HepG2 (cell line): ENCODE results near the gene NMNAT3. TPM values are rescaled to one million over a fixed set of nuclear protein-coding genes. Genes with fewer than 3 reads are reported as not detected.

ENCODE experiments used
- ATAC-seq: fragments of 200-7000 bp; cut with Tn5 transposase; 3 replicates; pipeline ENCODE4 v1.9.1; 2020; ENCODE audit warnings: mild to moderate bottlenecking, moderate library complexity
- BruUV-seq: library from RNA; stranded (reverse); fragments of 400-500 nt; replicated peaks from 2 replicates; lab custom pipeline; 2021; lab: Mats Ljungman, UMichigan
- CTCF ChIA-PET: fragments of 300-600 bp; formaldehyde crosslinking; extraction: SDS; loops from one replicate; lab custom pipeline; 2021; ENCODE audit warnings: low total read pairs, inconsistent platforms, low intra/inter-chr PET ratio; lab: Yijun Ruan, JAX
- POLR2A ChIA-PET: fragments of 350-600 bp; sonication (Branson Sonifier 250); formaldehyde crosslinking; loops from one replicate; lab custom pipeline; 2020; ENCODE audit warnings: antibody characterized with exemption, inconsistent platforms; lab: Yijun Ruan, JAX
- DNase-seq: peaks from one replicate; pipeline ENCODE4 v3.0.0-alpha.2; 2015; ENCODE audit warnings: low spot score
- FAIRE-seq: peaks from 3 replicates; lab custom pipeline; 2011; peaks lifted over from hg19 to GRCh38; lab: Jason Lieb, UNC
- H2AFZ ChIP-seq: one replicate; pipeline ENCODE4 v1.6.1; 2011; ENCODE audit warnings: low read length, inconsistent platforms
- H3K27ac ChIP-seq: fragments of 300-600 bp; 3 replicates; pipeline ENCODE4 v1.8.0; 2011; ENCODE audit warnings: mixed run types, mild to moderate bottlenecking, mixed read lengths, low read length, inconsistent platforms; ENCODE audit not compliant: insufficient read depth; ENCODE audit errors: extremely low read length
- H3K27me3 ChIP-seq, 2 experiments: fragments of 200-600 bp in 1 of 2; 2 replicates in 1 of 2; 3 replicates in 1 of 2; pipeline versions ENCODE4 v1.6.0 to v1.8.0; 2011; ENCODE audit warnings: low read length in 2 of 2, mild to moderate bottlenecking in 2 of 2, moderate library complexity in 2 of 2, inconsistent platforms in 1 of 2; ENCODE audit not compliant: insufficient read depth in 2 of 2, control insufficient read depth in 1 of 2
- H3K36me3 ChIP-seq, 2 experiments: fragments of 200-600 bp in 1 of 2; replicated peaks in 1 of 2; 2 replicates in 1 of 2; 3 replicates in 1 of 2; pipeline versions ENCODE4 v1.5.1 to v1.8.0; 2011; ENCODE audit warnings: low read length in 2 of 2, inconsistent platforms in 1 of 2; ENCODE audit not compliant: insufficient read depth in 2 of 2, control insufficient read depth in 1 of 2
- H3K4me1 ChIP-seq: 2 replicates; pipeline ENCODE4 v1.5.1; 2012; ENCODE audit warnings: low read length, inconsistent platforms; ENCODE audit not compliant: insufficient read depth
- H3K4me2 ChIP-seq: 2 replicates; pipeline ENCODE4 v1.6.0; 2011; ENCODE audit warnings: low read depth, low read length, inconsistent platforms
- H3K4me3 ChIP-seq, 3 experiments: fragments of 200-600 bp in 1 of 3; sonication (generic), shearing (Covaris generic) in 1 of 3; replicated peaks in 1 of 3; 2 replicates each; pipeline ENCODE4 v1.5.1; 2011 to 2016; ENCODE audit warnings: low read length in 3 of 3, inconsistent platforms in 2 of 3, low read depth in 2 of 3, mild to moderate bottlenecking in 2 of 3, control low read depth in 1 of 3, mixed read lengths in 1 of 3; ENCODE audit not compliant: insufficient read depth in 1 of 3
- H3K79me2 ChIP-seq: one replicate; pipeline ENCODE4 v1.6.1; 2011; ENCODE audit warnings: low read length, inconsistent platforms; ENCODE audit not compliant: insufficient read depth
- H3K9ac ChIP-seq: 2 replicates; pipeline ENCODE4 v1.6.0; 2011; ENCODE audit warnings: mild to moderate bottlenecking, low read depth, low read length, inconsistent platforms; ENCODE audit not compliant: insufficient read depth
- H3K9me3 ChIP-seq: 2 replicates; pipeline ENCODE4 v1.5.1; 2012; ENCODE audit warnings: mild to moderate bottlenecking, low read length
- H4K20me1 ChIP-seq: 2 replicates; pipeline ENCODE4 v1.6.0; 2011; ENCODE audit warnings: inconsistent platforms, mild to moderate bottlenecking, low read length, moderate library complexity; ENCODE audit not compliant: insufficient read depth
- ATRX ChIP-seq: sonication (generic); formaldehyde crosslinking; IDR thresholded peaks from 2 replicates; pipeline ENCODE4 v1.4.0; 2020; ENCODE audit warnings: missing genetic modification reagents, borderline replicate concordance
- DNMT1 ChIP-seq: sonication (generic); formaldehyde crosslinking; IDR thresholded peaks from 2 replicates; pipeline ENCODE4 v1.5.1; 2020; ENCODE audit warnings: mild to moderate bottlenecking, missing genetic modification reagents
- FOSL1 ChIP-seq: sonication (generic); formaldehyde crosslinking; IDR thresholded peaks from 2 replicates; pipeline ENCODE4 v1.9.0; 2021; ENCODE audit warnings: missing genetic modification reagents, borderline replicate concordance
- IKZF5 ChIP-seq: IDR thresholded peaks from 2 replicates; pipeline ENCODE4 v1.6.1; 2018; ENCODE audit warnings: missing genetic modification reagents, mild to moderate bottlenecking, missing compliant biosample characterization
- MAFG ChIP-seq: sonication (generic); formaldehyde crosslinking; IDR thresholded peaks from 2 replicates; pipeline ENCODE4 v1.5.1; 2020; ENCODE audit warnings: mild to moderate bottlenecking, missing genetic modification reagents
- MEIS1 ChIP-seq: sonication (generic); formaldehyde crosslinking; IDR thresholded peaks from 2 replicates; pipeline ENCODE4 v1.9.0; 2021; ENCODE audit warnings: mild to moderate bottlenecking, missing genetic modification reagents, moderate library complexity, borderline replicate concordance
- NFIB ChIP-seq: sonication (generic); formaldehyde crosslinking; IDR thresholded peaks from 2 replicates; pipeline ENCODE4 v1.9.0; 2021; ENCODE audit warnings: missing genetic modification reagents, mild to moderate bottlenecking, borderline replicate concordance
- RAD51 ChIP-seq: fragments of 450-650 bp; IDR thresholded peaks from 2 replicates; pipeline ENCODE4 v1.6.1; 2016; ENCODE audit warnings: borderline replicate concordance
- SKIL ChIP-seq: sonication (generic); formaldehyde crosslinking; IDR thresholded peaks from 2 replicates; pipeline ENCODE4 v1.8.0; 2022; ENCODE audit warnings: missing genetic modification reagents, mild to moderate bottlenecking, moderate library complexity, borderline replicate concordance
- SRY ChIP-seq: sonication (generic); formaldehyde crosslinking; IDR thresholded peaks from 2 replicates; pipeline ENCODE4 v1.8.0; 2022; ENCODE audit warnings: mild to moderate bottlenecking, missing genetic modification reagents
- STAT6 ChIP-seq: sonication (generic); formaldehyde crosslinking; IDR thresholded peaks from 2 replicates; pipeline ENCODE4 v1.4.0; 2020; ENCODE audit warnings: missing genetic modification reagents, mild to moderate bottlenecking, borderline replicate concordance
- ZNF280D ChIP-seq: sonication (generic); formaldehyde crosslinking; IDR thresholded peaks from 2 replicates; pipeline ENCODE4 v1.5.1; 2020; ENCODE audit warnings: mild to moderate bottlenecking, missing genetic modification reagents
- ZNF30 ChIP-seq: sonication (generic); formaldehyde crosslinking; IDR thresholded peaks from 2 replicates; pipeline ENCODE4 v1.5.0; 2020; ENCODE audit warnings: mild to moderate bottlenecking, missing genetic modification reagents
- ZNF331 ChIP-seq: sonication (generic); formaldehyde crosslinking; IDR thresholded peaks from 2 replicates; pipeline ENCODE4 v1.4.0; 2020; ENCODE audit warnings: missing genetic modification reagents
- ZNF652 ChIP-seq: IDR thresholded peaks from 2 replicates; pipeline ENCODE4 v1.6.1; 2016; ENCODE audit warnings: low read depth, borderline replicate concordance
- WGBS: methylation state at CpG from one replicate; pipeline ENCODE4 v1.1.6; 2017; ENCODE audit warnings: low lambda C conversion rate; 5-methylcytosine and 5-hydroxymethylcytosine counted together
- in situ Hi-C: cut with HindIII; loops from 2 replicates; pipeline ENCODE4 v1.10.0; 2017; ENCODE audit warnings: low pct_unique_long_range_greater_than_20kb; ENCODE audit not compliant: extremely low pct_ligation_motif_present
- intact Hi-C: fragments of 100-400 bp; cut with micrococcal nuclease; formaldehyde crosslinking; loops from one replicate; pipeline ENCODE4 v1.10.0; 2022; ENCODE audit not compliant: unreplicated experiment
- polyA plus RNA-seq, 8 experiments: library from polyadenylated mRNA; depleted of rRNA in 3 of 8; stranded (reverse) in 7 of 8; unstranded in 1 of 8; fragments of >200 nt; fragmentation: Illumina TruSeq in 4 of 8; extraction: Trizol in 4 of 8; gene quantifications; 2 replicates each; pipeline versions ENCODE4 v1.2.1 to v1.2.3, GENCODE V29; 2011 to 2016; ENCODE audit warnings: low read depth in 4 of 8, missing spikeins in 1 of 8, mixed read lengths in 1 of 8; ENCODE audit not compliant: insufficient read depth in 1 of 8
- total RNA-seq, 5 experiments: library from RNA; depleted of rRNA; stranded (reverse); fragments of >200 nt; fragmentation: Illumina TruSeq; extraction: Trizol; gene quantifications; 2 replicates each; pipeline ENCODE4 v1.2.3, GENCODE V29; 2016; ENCODE audit warnings: low read depth in 1 of 5

The NMNAT3 gene
- total and polyA plus RNA-seq, 2 of the 13 experiments (the other 11 are each of a cell fraction or from before 2014, with no cell fraction given), result 6.1 to 7.0 TPM

GRCh38 chr3:139671863-139672646 lies 5.7 kb downstream of the NMNAT3 start:
- DNase-seq, result no peak
- intact Hi-C loops (no loop called here), in situ Hi-C loops (no loop called here)
- Histone ChIP-seq H2AFZ (no peak overlapping the region), H3K4me3 (no peak overlapping the region), H3K27me3 (no peaks in the 10 kb centered on the region), H3K9me3 (no peaks in the 10 kb centered on the region), H3K36me3 (no peaks in the 10 kb centered on the region), H3K9ac (no peak overlapping the region), H4K20me1 (no peaks in the 10 kb centered on the region), H3K79me2 (no peaks in the 10 kb centered on the region), H3K27ac (no peak overlapping the region), H3K4me1 (peaks cover 7% of the 10 kb centered on the region), H3K4me2 (no peak overlapping the region)
- POLR2A ChIA-PET, result no interaction called here
- FAIRE-seq, result no peak
- CTCF ChIA-PET, result no interaction called here
- no peak for ATAC-seq
- WGBS, result 70% methylated on average over 7 of the region's 7 CpGs
- BruUV-seq, result no TSS peak
- no peak for TF ChIP-seq ZNF280D
- no peak for TF ChIP-seq MAFG
- no peak for TF ChIP-seq NFIB (CRISPR knock-in tag)
- no peak for TF ChIP-seq DNMT1
- no peak for TF ChIP-seq MEIS1 (CRISPR knock-in tag)
- TF ChIP-seq SKIL (CRISPR knock-in tag), result no peak
- no peak for TF ChIP-seq ZNF30
- TF ChIP-seq ZNF652 (CRISPR knock-in tag), result no peak
- no peak for TF ChIP-seq STAT6 (CRISPR knock-in tag)
- no peak for TF ChIP-seq ZNF331 (CRISPR knock-in tag)
- no peak for TF ChIP-seq SRY
- TF ChIP-seq ATRX (CRISPR knock-in tag), result no peak
- TF ChIP-seq FOSL1, result no peak
- no peak for TF ChIP-seq IKZF5 (CRISPR knock-in tag)
- TF ChIP-seq RAD51, result no peak
